Epidermal melanocyte (primary cell): Measurements from ENCODE around the gene DCBLD2.
"Not testable (repeated sequence)": the region's sequence is repeated elsewhere in the genome, so short reads cannot be mapped to it uniquely, and the experiment has no call there.

ENCODE experiments used
- DNase-seq: peaks from one replicate; pipeline ENCODE4 v3.0.0; 2011; ENCODE audit warnings: low spot score; ENCODE audit not compliant: insufficient read length

Gene DCBLD2

DNA sequence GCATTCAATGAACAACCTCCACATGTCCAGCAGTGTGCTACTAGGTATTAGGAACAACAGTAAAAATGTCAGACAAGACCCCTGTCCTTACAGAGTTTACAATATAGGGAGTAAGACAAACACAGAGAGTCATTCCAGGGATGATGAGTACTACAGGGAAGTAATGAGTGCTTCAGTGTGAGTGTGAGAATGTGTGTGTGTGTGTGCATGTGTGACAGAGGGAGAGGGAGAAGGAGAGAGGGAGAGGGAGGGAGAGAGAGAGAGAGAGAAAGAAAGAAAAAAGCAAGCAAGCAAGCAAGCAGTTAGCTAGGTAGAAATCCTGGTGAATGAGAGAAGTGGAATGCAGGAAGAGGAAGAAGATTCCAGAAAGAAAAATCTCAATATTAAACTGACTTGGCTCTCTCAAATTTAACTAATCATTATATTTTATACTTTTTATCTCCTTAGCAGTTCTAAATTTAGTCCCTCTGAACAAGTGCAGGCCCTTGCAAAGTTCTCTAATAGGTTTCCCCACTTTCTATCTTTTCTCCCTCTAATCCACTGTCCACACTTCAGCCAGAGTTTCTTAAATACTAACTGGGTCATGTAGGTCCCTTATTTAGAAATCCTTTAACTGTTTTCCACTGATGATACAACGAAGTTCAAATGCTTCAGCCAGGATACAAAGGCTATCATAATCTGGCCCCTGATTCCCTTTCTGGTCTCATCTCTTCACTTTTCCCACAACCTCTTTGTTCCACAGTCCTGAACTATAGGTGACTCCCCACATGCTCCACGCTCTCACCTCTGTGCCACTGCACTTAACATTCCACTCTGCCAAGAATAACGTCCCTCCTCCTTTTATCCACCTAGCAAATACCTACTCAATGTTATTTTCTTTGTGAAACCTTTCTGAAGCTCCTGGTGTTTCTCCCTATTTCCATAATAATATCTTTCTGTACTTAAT, 10.3 kb downstream of the DCBLD2 start:
- DNase-seq: no peak

DNA sequence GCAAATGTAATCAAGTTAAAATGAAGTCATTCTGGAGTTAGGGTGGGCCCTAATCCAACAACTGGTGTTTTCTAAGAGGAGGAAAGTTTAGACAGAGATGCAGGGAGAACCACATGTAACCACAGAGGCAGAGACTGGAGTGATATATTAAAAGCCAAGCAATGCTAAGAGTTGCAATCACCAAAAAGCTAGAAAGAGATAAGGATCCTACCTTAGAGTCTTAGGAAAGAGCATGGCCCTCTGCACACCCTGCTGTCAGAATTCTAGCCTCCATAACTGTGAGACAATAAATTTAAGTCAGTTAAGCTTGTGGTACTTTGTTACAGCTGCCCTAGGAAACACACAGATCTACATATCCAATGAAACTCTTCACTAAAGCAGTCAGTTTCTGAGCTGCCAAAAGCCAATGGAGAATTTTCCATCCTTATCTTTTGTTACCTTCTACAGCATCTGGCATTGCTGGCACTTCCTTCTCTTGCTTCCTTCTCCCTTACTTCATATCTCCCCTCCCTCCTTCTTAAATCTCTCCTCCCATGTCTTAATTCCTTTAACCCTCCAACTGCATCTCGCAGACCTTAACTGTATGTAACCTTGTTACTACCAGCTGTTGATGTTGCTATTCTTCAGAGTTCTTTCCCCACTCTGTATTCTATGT, 11.2 kb downstream of the DCBLD2 start:
- DNase-seq: no peak

DNA sequence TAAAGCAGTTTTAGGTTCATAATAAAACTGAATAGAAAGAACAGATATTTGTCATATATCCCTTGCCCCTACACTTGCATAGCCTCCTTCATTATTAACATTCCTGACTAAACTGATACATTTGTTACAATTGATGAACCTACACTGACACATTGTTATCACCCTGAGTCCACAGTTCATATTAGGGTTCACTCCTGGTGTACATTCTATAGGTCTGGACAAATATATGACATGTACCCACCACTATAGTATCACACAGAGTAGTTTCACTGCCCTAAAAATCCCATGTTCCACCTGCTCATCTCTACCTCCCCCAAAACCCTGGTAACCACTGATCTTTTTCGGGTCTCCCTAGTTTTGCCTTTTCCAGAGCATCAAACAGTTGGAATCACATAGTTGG, 13.8 kb downstream of the DCBLD2 start:
- no peak for DNase-seq

DNA sequence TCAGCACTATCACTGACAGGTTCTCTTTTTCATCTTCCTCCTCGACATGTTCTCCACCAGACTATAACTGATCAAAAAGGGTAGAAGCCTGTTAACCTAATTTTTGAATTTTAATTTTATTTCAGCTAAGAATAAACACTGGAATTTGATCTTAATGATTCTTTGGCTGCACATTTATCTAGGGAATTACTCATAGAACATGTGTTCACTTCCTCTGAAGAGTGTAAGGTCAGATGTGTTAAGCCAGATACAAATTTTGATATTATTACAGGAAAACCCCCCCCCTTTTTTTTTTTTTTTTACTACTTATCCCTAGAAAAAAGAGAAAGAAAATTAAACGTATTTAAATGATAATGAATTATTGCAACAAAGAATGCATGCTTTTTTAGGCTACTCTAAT, 15.0 kb downstream of the DCBLD2 start:
- no peak for DNase-seq

DNA sequence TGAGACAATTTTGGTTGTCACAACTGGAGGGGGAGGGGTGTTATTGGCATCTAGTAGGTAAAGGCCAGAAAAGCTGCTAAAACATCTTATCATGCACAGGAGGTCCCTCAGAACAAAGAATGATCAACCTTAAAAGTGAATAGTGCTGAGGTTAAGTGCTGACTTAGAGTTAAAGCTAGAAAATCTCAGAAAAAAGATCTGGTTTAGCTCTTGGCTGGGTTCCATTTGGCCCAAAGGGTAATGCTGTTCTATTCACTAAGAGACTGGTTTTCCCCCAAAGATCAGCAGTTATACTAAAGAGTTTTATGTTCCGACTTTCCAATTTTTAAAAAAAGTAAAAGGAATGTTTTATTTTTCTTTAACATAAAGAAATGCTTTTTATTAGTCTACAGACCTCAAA, 15.6 kb downstream of the DCBLD2 start:
- DNase-seq: no peak

DNA sequence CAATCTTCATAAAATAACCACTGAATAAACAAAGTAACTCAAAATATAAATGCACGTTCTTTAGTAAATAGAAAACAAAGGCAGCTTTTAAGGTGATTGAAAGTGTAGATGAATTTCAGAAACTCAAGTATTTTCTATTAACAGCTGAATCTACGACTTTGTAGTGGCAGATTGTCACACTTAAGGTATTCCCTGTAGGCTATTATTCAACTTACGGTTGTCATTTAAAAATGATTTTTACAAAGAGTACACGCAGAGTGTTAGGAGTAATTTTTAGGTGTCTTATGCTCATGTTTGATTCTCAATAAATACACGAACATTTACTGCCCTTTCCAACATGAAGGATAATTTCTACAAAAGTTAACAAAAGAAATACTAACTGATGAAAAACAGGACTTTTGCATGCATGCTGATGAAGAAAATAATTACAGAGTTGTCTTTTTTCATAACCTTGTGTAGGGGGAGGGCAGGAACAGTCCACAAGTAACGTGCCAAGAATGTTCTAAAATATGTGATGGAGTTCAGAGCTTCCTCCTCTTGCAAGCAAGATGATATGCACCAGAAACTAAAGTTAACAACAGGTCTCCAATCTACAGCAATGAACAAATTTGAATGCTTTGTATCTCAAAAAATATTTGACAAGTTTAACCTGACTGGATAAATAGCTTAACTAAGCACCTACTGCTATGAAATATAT, 16.7 kb downstream of the DCBLD2 start:
- no peak for DNase-seq

DNA sequence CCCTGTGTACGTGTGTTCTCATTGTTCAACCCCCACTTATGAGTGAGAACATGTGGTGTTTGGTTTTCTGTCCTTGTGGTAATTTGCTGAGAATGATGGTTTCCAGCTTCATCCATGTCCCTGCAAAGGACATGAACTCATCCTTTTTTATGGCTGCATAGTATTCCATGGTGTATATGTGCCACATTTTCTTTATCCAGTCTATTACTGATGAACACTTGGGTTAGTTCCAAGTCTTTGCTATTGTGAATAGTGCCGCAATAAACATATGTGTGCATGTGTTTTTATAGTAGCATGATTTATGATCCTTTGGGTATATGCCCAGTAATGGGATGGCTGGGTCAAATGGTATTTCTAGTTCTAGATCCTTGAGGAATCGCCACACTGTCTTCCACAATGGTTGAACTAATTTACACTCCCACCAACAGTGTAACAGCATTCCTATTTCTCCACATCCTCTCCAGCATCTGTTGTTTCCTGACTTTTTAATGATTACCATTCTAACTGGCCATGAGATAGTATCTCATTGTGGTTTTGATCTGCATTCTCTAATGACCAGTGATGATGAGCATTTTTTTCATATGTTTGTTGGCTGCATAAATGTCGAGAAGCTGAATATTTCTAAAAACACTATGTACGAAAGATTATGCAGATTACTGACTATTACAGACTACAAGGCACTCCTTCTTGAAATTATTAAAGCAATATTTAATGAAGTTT, 18.7 kb downstream of the DCBLD2 start:
- not testable (repeated sequence) for DNase-seq

DNA sequence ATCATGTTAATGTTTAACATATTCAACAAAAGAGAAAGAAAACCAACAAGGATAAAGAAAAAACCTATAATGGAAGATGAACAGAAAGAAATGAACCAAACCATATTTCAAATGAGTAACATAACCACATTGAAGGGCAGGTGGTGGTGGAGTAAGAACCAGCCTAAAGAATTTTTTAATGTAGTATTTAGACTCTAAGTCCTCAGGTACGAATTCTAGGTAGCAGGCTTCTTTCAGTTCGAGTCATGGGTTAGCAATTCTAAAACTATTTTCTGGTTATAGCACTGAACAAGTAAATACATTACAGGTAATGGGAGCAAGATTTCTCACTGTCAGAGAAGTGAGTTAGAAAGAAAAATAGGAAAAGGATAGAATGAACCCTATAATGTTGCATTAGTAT, 24.4 kb downstream of the DCBLD2 start:
- DNase-seq: no peak

DNA sequence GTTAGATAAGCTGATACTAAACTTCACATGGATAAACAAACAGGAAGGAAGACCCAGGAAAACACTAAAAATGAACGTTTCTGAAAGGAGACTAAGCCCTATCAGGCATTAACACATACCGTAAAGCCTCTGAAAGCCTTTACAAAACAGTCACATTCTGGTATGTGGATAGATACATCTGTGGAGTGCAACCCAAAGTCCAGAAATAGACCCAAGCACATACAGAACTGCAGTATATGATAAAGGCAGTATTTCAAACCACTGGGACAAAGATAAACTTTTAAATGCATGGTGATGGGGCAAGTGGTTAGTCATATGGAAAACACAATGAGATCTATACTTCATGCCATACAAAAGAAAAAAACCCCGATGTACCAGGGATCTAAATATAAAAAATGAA, 26.0 kb downstream of the DCBLD2 start:
- DNase-seq: no peak

DNA sequence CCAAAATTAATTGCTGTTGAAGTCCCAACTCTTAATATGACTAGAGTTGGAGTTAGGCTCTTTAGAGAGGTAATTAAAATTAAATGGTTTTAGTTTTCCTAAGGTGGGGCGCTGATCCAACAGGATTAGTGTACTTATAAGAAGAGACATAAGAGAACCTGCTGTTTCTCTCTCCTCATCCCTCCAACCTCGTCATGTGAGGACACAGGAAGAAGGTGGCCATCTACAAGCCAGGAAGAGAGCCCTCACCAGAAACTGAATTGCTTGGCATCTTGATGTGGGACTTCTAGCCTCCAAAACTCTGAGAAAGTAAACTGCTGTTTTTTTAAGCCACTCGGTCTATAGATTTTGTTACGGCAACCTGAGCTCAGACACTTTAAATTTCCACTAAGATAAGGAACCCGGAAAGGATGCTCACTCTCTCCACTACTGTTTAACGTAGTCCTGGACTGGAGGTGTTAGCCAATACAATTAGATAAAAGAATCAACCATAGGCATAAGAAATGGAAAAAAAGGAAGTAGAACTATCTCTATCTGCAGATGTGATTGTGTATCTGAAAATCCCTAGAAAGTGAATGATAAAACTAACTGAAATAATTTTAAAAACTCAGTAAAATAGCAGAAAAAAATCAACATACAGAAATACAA, 26.8 kb downstream of the DCBLD2 start:
- no peak for DNase-seq

DNA sequence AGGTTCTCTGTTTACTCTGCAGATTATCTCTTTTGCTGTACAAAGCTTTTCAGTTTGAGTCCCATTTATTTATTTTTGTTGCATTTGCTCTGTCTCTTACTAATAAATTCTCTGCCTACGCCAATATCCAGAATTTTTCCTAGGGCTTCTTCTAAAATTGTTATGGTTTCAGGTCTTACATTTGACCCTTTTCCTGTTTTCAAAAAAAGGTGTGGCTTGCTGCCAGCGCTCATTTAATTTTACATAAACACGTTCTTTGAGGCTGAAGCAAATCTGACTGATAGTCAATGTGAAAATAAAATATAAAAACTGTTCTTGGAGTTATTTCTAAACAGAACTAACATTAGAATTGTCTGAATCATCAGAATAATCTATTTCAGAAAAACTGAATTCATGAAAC, 32.1 kb downstream of the DCBLD2 start:
- DNase-seq: no peak

DNA sequence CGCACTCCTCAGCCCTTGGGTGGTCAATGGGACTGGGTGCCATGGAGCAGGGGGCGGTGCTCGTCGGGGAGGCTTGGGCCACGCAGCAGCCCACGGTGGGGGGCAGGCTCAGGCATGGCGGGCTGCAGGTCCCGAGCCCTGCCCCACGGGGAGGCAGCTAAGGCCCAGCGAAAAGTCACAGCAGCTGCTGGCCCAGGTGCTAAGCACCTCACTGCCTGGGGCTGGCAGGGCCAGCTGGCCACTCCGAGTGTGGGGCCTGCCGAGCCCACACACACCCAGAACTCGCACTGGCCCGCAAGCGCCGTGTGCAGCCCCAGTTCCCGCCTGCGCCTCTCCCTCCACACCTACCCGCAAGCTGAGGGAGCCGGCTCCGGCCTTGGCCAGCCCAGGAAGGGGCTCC, 43.5 kb downstream of the DCBLD2 start:
- DNase-seq: not testable (repeated sequence)

DNA sequence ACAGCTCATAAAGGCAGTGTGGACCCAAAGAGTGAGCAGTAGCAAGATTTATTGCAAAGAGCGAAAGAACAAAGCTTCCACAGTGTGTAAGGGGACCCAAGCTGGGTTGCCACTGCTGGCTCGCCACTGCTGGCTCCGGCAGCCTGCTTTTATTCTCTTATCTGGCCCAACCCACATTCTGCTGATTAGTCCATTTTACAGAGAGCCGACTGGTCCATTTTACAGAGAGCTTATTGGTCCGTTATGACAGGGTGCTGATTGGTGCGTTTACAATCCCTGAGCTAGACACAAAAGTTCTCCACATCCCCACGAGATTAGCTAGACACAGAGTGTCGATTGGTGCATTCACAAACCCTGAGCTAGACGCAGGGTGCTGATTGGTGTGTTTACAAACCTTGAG, 44.2 kb downstream of the DCBLD2 start:
- DNase-seq: not testable (repeated sequence)

DNA sequence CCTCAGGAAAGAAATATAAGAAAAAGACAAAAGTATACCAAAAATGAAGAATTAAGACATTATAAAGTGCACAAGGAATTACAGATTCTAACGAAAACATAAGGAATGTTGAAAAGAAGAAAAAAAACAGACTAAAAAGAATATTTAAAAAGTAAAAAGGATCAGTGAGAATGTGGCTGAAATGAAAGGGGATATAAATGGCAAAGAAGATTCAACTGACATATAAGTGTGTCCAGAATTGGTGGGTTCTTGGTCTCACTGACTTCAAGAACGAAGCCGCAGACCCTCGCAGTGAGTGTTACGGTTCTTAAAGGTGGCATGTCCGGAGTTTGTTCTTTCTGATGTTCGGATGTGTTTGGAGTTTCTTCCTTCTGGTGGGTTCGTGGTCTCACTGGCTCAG, 44.8 kb downstream of the DCBLD2 start:
- DNase-seq: no peak

DNA sequence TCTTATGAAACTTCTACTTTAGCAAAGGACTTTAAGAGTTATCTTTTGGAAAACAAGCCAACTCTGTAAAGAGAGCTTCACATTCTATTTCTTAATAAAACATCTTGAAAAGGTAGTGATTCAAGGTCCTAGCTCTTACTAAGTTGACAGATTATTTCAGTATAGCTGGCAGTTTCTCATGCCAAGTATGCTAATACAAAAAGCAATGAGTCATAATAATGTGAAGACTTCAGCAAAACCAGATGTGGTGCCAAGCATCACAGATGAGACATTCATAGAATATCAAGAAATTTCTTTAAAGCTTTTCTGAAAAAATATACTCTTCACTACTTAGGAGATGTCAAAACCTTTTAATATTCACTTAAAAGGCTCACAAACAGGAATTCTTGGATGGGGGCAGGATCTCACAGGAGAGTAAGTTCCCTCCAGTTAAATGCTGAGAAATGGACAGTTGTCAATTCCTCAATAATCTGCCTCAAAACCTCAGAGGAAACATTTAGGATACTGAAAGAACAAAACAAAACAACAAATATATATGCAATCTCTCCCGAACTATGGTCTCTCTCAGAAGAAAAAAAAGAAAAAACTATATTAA, 45.6 kb downstream of the DCBLD2 start:
- DNase-seq: peak; percentile 72

DNA sequence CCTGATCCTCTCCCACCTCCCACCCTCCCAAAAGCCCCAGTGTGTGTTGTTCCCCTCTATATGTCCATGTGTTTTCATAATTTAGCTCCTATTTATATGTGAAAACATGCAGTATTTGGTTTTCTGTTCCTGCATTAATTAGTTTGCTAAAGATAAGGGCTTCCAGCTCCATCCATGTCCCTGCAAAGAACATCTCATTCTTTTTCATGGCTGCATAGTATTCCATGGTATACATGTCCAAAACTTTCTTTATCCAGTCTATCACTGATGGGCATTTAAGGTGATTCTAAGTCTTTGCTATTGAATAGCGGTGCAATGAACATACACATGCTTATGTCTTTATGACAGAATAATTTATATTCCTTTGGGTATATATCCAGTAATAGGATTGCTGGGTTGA, 53.4 kb downstream of the DCBLD2 start:
- DNase-seq: no peak

DNA sequence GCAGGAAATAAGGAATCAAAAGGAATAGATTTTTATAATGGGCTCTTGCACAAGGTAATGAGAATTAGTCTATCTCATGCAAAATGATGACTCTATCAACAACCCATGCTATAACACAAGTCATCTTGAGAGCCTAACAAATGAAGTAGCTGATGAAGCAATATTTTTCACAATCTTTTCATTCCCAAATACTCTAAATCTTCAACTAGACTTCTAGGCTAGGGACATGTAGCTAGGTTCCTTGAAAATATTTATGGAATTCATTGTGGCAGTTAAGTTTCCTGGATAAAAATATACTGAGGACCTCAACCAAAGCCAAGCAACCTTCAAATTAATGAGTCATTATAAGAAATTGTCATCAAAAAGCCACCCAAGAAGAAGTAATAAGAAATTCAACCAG, 55.4 kb downstream of the DCBLD2 start:
- DNase-seq: no peak

DNA sequence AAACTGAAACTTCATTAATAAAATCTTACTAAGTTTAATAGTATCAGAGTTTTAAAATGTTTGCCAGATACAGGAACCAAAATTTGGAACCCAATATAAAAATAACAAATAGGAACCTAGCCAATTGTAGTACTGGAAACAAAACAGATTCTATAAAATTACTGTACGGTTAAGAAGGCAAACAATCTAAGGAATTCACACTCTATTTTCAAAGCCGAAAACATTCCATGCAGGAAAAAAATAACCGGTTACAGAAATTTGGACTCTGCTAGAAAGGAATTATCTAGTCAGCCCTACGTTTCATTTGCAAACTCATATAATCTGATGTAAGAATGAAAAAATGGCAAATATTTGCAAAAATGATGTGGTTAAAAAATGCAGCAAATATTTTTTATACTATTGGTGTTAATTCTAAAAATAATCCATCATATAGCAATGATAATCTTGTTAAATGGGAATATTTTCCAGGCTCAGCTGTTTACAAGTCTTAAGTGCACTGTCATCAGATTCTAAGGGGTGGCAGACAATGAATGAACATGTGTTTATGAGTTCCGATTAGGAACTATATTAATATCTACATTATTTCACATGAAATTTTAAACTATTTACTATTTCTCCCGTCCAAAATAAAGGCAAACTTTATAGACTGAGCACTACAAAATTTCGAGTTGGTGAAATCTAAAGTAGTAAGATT, 58.1 kb downstream of the DCBLD2 start:
- DNase-seq: no peak

DNA sequence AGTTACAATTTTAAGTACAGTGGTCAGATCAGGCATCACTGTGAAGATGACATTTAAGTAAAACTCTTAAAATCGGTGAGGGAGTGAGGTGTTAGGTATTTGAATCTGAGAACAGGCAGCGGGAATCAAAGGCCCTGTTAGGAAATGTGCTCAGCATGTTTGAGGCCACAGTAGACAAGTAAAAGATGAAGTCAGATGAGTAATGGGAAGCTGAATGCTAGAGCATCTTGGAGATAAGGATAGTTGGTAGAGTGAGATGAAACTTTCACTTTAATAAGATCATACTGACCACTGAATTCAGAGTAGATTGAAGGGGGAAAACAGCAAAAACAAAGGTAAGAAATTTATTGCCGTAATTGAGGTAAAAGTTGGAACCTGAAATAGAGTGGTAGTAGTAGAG, 61.6 kb downstream of the DCBLD2 start:
- DNase-seq: no peak

DNA sequence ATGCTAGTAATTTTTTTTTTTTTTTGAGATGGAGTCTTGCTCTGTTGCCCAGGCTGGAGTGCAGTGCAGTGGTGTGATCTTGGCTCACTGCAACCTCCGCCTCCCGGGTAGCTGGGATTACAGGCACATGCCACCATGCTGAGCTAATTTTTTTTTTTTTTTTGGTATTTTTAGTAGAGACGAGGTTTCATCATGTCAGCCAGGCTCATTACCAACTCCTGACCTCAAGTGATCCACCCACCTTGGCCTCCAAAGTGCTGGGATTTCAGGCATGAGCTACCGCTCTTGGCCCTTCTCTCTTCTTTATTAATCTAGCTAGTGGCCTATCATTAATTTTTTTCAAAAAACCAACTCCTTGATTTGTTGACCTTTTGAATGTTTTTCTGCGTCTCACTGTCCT, 70.4 kb downstream of the DCBLD2 start:
- not testable (repeated sequence) for DNase-seq
